ENCODE measurements around the gene C2.

DNA sequence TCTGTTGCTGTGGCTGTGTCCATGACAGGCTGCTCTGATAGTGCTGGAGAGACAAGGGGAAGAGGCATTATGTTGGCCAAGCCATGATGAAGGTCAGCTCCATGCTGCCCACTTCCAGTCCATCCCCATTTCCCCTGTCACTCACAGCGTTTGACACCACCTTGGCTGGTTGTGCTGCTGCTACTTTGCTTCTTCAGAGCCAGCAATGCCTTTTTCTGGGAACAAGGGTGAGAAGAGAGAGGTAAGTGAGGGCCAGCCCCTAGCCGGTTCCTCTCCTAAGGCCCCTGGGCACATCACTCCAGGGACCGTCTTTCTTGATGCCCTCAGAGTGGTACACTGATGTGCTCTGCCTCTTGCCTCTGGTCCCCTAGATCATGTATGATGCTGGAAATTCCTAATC, 29.3 kb downstream of the C2 start:
- no peak for TF ChIP-seq ZNF274 (IDR thresholded peaks at IDR 0.05; ENCODE audit: low read depth, low read length)
- no peak for TF ChIP-seq SUZ12 (IDR thresholded peaks at IDR 0.05; ENCODE audit: extremely low read depth, insufficient read depth, insufficient read length)
